HG03066 (cell line): Measurements from ENCODE around the gene LDLRAD3.
"Not testable (repeated sequence)": the region's sequence is repeated elsewhere in the genome, so short reads cannot be mapped to it uniquely, and the experiment has no call there.

Experiments used
- ATAC-seq: cut with Tn5 transposase; IDR thresholded peaks from one replicate; pipeline ENCODE4 v1.9.1; 2021; ENCODE audit warnings: low read depth; ENCODE audit not compliant: unreplicated experiment

LDLRAD3 gene

DNA sequence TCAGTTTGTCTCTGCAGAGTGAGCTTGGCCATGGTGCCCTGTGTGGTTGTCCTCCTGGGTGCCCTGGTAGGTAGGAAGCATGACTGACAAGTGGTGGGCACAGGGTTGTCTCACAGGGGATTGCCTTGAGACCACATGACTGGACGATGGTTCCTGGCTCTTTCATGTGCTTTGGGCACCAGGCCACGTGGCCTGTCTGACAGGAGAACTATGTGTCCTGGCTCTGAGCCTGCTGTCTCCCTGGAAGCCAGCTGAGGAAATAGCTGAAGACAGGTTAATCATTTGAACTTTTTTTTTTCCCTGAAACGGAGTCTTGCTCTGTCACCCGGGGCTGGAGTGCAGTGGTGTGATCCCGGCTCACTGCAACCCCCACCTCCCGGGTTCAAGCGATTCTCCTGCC is 93.2 kb downstream of the LDLRAD3 start:
- ATAC-seq: no peak

DNA sequence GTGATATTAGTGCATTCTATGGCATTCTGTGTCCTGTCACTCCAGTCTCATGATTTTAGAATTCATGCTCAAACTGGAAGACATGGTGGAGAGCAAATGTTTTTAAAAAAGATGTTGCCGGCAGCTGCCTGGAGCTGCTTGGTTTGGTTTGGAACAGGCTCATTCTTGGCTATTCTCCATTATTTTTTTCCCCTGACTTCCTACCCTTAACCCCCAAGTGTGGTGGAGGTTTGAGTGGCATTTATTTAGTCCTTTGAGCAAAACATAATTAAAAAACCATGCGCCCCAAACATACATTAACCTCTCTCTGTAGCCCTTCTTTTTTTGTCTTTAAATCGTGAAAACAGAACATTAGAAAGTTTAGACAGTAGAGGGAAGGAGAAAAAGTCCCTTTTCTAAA is 94.7 kb downstream of the LDLRAD3 start:
- no peak for ATAC-seq

DNA sequence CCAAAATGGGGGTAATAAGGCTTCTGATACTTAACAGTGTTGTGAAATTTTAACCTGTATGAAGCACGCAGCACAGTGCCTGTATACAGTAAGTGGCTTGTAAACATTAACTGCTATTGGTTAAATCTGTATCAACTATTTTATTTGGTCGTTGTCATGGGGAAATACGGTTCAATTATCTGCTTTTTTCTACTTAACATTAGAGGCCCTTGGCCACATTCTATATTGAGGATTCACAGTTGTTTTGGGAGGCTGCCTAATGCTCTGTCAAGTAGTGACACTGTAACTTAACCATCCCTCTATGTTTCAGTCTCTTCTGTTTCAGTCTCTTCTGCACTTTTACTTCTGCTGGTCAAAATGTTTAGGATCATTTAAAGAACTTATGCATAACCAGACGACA is 95.6 kb downstream of the LDLRAD3 start:
- no peak for ATAC-seq

DNA sequence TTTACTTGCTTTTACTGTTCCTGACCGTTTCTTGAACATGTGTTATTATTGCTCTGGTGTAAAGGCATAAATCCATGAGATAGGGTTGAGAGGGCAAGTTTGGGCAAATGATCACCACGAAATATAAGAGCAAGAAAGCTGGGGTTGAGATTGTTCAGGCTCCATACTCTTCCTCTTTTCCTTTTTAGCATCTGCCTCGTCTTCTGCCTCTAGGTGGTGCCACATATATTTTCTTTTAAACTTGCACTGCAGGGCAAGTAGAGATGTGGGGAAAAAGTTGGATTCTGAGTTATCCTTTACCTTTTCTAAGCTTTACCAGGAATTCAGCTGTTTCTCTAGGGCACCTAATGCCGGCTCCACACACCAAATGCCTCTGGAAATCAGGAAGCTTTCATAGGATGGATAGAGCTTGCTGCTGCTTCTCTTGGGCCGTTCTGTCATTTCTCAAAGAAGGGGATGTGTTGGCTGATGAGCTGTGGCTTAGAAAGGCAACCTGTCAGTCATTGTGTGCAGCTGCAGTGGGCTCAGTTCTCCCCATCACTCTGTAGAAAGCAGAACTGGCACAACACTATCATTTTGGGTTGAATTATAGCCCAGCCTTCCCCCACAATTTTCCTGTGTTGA is 98.2 kb downstream of the LDLRAD3 start:
- no peak for ATAC-seq

DNA sequence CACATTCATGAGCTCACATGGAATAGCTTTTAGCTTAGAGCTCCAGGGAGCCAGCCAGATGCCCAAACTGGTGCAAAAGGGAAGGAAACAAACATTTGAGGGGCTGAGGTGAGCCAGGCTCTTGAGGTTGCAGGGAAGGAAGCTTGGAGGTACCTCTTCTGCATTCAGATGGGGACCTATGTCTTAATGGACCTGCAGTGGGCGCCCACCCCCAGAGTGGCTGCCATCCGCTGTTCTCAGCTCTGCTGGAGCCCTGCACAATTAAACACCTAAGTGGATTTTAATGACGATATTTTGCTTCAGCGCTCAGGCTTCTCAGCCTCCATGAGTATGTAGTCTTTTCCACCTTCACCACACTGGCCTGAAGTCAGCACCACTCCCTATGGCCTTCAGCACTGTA is 100.8 kb downstream of the LDLRAD3 start:
- ATAC-seq: no peak

DNA sequence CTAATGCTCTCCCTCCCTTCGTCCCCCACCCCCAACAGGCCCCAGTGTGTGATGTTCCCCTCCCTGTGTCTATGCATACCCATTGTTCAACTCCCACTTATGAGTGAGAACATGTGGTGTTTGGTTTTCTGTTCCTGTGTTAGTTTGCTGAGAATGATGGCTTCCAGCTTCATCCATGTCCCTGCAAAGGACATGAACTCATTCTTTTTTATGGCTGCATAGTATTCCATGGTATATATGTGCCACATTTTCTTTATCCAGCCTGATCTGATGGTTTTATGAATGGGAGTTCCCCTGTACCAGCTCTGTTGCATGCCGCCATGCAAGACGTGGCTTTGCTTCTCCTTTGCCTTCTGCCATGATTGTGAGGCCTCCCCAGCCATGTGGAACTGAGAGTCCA is 102.1 kb downstream of the LDLRAD3 start:
- ATAC-seq: not testable (repeated sequence)

DNA sequence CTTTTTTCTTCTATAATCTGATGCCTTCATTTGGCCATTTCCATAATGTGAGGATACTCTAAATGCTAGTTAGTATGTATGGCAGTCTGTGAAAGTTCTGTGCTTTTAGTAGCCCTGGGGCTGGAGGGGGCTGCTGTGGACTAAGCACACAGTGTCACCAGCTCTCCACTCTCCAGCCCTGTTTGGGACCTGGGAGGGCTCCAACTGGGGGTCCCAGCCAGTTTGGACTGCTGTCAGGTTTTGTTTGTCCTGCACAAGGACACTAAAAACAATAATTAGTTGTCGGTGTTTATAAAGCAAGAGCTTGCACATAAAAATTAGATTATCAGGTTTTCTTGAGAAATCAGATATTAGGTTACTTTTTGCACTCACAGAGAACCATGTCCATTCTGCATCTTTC is 103.1 kb downstream of the LDLRAD3 start:
- ATAC-seq: no peak

DNA sequence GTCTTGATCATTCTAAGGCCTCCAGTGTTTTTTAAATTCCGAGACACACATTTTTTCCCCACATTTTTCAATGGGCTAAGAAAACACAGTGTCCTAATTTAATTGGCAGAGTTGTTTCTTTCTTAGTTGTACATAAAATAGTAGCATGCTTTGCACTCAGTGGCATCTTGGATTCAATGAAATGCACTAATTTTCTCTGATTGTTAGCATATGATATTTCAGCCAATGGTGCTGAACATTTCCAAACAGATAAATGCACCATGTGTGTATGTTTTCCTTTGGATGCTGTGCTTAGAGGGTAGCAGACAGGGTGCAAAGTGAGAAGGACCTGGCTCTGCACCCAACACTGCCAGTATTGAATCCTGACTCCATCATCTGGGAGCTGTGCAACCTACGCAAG is 103.5 kb downstream of the LDLRAD3 start:
- no peak for ATAC-seq

DNA sequence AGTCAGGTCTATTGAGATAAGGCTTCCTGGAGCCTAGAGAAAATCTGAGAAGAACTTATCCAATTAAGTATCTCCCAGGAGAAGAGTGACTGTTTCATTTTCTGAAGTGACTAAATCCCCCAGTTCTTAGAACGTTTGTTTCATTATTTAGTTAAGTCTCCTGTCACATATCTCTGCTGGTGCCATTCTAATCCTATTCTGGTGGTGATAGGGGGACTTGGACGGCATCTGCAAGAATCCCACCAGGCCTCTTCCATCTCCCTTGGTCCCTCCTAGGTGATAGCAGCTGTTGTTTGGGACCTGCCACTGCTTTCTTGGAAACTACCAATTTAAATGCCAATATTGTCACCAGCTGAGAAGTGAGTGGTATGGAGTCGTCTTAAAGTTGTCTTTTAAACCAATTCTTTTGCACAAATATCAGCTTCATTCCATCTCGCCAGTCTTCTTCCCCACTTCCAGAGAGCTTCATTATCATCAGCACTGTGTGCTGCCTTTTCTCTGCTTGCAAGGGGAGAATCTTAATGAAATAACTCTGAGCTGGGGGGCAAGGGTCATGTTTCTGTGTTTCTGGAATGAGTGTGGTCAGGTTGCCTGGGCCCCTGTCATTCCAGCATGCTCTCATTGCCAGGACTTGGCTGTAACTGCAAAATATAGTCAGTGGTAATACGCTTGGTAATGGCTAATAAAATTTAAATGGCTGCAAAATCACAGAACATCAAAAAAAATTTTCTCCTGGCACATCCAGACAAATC is 104.8 kb downstream of the LDLRAD3 start:
- ATAC-seq: no peak

DNA sequence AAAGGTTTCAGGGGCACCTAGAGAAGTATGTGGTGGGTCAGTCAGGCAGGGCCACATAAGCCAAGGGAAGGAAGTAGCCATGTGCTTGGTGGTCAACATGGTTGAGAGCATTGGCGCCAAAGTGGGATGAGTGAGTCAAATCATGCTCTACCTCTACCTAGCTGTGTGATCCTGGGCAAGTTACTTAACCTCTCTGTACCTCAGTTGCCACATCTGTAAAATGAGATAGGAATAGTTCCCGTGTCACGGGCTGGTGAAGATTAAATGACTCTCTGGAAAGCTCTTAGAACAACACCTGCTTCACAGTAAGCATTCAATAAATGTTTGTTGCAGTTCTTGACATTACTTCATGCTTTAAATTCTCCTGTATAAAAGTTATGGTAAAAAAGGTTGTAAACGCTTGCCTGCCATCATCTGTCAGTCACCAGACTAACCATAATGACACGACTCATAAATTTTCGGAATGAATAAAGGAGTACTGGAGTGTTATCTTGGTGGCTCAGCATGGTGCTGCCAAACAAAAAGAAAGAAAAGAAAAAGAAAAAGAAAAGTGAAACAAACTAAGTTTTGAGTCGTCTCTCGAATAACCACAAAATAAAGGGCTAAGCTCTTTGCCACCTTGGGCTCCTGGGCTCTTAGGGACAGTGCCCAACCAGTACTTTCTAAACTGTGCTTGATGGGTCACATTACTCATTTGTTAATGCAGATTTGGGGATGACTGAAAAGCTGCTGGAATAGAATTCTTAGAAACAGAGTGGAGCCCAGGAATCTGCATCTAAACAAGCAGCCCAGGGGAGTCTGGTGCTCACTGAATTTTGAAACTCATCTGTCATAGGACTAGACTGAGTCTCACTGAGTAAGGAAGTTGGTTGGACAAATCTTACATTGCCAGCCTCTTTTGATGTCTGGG is 107.6 kb downstream of the LDLRAD3 start:
- no peak for ATAC-seq

DNA sequence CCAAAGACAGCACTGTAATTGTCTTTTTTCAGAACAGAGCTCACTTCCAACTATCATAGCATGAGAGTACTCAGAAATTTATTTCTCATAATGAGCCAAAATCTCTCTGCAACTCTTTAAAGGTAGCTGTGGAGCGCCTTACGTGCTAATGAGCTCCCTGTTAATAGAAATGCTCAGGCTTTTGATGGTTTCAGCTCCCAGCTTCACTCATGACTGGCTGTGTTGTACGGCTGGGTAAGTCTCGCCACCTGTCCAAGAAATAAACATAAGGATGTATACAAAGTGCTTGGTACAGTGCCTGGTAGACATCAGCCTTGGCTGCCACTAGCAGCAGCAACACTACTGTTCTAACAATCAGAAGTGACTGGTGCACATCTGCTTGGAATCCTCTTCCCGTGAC is 109.4 kb downstream of the LDLRAD3 start:
- ATAC-seq: no peak

DNA sequence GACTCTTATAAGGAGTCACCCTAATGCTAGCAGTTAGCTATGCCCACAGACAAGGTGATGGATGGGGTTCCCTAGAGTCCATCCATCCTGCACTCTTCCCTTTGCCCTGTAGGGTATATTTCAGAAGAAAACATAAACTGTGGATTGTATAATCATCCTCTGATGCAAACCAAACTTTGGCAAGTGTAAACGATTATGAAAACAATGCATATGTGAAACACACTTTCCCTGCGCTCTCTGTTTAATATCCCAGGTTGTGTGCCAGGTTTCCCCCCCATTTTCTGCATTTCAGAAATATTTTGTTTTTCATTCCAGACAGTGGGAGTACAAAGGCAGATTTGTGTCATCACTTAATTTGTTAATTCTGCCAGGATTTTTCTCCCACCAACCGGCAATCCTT is 110.0 kb downstream of the LDLRAD3 start:
- no peak for ATAC-seq

DNA sequence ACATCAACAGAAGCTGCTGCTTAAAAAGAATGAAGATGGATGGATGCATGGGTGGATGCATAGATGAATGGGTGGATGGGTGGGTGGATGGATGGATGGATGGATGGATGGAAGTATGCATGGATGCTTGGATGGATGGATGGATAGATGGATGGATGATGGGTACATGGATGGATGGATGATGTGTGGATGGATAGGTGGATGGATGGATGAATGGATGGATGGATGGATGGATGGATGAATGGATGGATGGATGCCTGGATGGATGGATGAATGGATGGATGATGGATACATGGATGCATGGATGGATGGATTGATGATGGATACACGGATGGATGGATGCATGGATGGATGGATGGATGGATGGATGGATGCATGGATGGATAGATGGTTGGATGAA is 110.8 kb downstream of the LDLRAD3 start:
- no peak for ATAC-seq

DNA sequence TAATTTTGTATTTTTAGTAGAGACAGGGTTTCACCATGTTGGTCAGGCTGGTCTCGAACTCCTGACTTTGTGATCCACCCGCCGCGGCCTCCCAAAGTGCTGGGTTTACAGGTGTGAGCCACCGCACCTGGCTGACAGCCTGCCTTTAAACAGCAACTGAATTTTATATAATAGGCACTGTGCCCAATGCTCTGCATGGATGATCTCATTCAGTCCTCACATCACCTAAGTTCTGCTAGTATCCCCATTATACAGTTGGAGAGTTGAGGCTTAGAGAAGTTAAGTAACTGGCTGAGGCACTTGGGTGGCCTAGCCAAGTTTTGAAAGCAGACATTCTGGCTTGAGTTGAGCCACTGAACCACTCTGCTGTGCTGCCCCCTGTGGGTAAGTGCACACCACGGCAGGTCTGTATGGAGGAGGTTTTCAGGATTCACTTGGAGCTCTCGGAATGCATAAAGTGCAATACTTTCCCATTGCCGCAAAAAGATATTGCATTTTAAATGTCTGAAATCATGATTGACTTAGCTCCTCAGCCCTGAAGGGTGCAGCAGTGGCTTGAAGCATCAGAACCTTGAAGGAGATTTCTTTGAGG is 112.4 kb downstream of the LDLRAD3 start:
- no peak for ATAC-seq

DNA sequence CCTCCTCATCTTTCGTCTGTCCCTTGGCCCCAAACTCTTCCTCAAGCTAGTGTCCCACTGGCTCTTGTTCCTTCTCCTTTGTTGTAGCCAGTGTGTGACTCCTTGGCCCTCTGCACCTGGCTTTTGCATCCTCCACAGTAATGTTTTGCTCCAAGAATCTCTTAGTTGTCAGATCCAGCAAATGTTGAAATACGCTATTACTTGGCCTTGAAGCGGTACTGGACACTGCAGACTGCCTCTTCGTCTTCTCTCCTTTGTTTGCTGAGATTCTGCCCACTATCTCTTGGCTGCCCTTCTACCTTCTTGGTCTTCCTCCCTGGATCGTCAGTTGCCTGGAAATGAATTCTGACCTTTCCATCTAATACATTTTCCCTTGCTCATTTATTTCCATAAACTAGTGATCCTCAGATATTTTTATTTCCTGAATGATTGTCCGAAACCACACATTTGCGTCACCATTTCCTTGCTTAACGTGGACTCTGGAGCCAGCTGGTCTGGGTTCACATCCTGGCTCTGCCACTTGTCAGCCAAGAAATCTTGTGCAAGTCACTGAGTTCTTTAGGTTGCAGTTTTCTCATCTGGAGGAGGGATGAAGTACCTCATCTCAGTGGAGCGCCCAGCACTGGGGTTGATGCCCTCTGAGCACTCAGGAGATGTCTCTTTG is 113.6 kb downstream of the LDLRAD3 start:
- no peak for ATAC-seq

DNA sequence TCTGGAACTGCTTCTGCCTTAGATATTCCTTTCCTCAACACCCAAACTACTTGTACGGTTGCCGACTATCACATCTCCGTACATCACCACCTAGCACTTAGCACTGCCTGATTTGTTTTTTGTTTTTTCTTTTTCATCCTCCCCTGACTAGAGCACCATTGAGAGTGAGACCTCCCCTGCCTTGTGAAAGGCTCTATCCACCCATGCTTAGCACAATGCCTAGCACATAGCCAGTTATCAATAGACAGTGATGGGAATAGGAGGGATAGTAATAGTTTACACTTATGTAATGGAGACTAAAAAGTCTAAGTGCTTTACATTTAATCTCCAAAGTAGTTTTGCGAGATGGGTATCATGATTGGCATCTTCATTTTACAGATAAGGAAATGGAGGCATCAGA is 115.8 kb downstream of the LDLRAD3 start:
- no peak for ATAC-seq

DNA sequence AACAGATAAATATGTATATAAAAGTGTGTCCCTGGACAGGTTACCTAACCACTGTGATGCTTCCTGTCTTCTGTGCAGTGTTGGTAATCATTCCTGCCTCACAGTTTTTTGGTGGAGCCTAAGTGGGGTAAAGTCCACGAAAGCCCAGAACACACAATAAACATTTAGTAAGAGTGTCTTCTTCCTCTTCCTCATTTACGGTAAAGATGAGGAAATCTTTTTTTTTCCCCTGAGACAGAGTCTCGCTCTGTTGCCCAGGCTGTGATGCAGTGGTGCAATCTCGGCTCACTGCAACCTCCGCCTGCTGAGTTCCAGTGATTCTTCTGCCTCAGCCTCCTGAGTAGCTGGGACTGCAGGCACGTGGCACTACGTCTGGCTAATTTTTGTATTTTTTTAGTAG is 117.1 kb downstream of the LDLRAD3 start:
- ATAC-seq: no peak

DNA sequence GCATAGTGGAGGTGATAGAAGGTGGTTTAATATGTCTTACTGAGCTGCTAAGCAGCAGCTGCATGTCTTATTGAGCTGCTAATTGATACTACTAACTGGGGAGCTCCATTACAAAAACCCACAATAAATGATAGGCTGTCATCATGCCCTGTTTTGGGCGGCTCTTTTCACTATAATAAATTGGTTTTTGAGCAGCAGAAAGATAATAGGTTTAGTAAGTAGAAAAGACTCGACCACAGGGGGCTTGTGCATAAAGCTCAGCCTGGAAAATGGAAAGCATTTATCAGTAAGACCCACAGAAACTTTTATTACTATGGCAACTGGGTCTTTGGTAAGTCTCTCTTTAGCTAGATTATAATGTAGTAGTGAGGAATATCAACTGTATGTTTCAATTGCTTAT is 117.6 kb downstream of the LDLRAD3 start:
- no peak for ATAC-seq

DNA sequence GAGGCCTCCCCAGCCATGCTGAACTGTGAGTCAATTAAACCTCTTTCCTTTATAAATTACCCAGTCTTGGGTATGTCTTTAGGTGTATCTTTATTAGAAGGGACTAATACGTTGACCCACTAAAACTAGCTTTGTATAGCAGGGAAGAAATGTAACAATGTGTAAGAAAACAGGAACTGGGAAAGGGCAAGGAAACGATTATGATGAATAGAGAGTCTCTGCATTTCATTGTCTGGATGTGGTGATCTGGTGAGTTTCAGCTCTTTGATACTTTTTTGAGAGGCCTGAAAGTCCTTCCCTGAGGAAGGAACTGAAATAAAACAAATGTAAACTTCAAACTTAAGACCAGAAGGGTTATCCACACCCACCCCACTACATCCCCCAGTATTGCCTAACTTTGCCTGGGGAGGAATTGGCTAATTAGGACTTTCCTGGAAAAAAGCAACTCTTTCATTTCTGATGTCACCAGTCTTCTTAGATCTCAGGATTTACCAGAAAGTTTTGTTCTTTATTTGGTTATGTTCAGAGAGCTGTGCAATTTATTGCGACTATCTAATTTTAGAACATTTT is 119.0 kb downstream of the LDLRAD3 start:
- ATAC-seq: no peak

DNA sequence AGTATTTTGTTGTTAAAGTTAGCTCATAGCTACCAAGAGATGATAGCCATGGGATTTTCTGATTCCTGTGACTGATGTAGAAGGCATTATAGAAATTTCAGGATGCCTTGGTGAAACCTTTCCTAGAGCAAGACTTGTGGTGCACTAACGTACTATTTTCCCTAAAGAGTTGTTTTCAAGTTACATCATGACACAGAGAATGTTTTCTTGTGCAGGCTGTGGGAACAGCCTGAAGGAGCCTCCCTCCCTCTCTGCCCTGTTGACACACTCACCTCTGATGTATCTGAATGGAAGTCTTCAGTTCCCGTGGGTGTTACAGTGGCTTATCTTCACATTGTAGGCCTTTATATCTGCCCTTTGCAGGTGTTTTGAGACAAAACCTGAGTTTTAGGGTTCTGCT is 121.6 kb downstream of the LDLRAD3 start:
- ATAC-seq: no peak
